ENCODE results near the gene CAND1.

The CAND1 gene

GRCh38 chr12:67367843-67368242 lies 98.7 kb downstream of the CAND1 start:
- Mint-ChIP-seq H3K27ac (no peak overlapping the region), H3K27me3 (no peaks in the 10 kb centered on the region), H3K4me3 (no peak overlapping the region), H3K4me1 (ENCODE audit: low read depth) (no peaks in the 10 kb centered on the region), H3K9me3 (ENCODE audit: low read depth) (peaks cover 4% of the 10 kb centered on the region), H3K36me3 (peaks cover 4% of the 10 kb centered on the region)
